Subcutaneous abdominal adipose tissue (tissue), 5 donors: ENCODE results near the gene GFPT2.

Experiments used
- H3K27ac ChIP-seq: one replicate; pipeline ENCODE4 v1.7.0; 2013; ENCODE audit warnings: low read depth, mild to moderate bottlenecking, inconsistent platforms, low read length, moderate library complexity
- H3K27me3 ChIP-seq, 5 donors: one replicate each; pipeline ENCODE4 v1.7.0; 2013; ENCODE audit warnings: low read length in 5 of 5, inconsistent platforms in 1 of 5; ENCODE audit not compliant: control insufficient read depth in 5 of 5, insufficient read depth in 4 of 5
- H3K36me3 ChIP-seq, 5 donors: one replicate each; pipeline ENCODE4 v1.7.0; 2013; ENCODE audit warnings: low read length in 5 of 5; ENCODE audit not compliant: control insufficient read depth in 5 of 5, insufficient read depth in 5 of 5
- H3K4me1 ChIP-seq, 5 donors: one replicate each; pipeline ENCODE4 v1.7.0; 2013; ENCODE audit warnings: low read length in 5 of 5, mild to moderate bottlenecking in 3 of 5, moderate library complexity in 1 of 5; ENCODE audit not compliant: control insufficient read depth in 5 of 5, insufficient read depth in 5 of 5
- H3K4me3 ChIP-seq, 5 donors: one replicate each; pipeline ENCODE4 v1.7.0; 2013; ENCODE audit warnings: low read length in 5 of 5, low read depth in 1 of 5
- H3K9ac ChIP-seq, 5 donors: one replicate each; pipeline ENCODE4 v1.7.0; 2013; ENCODE audit warnings: low read length in 5 of 5, mild to moderate bottlenecking in 4 of 5, moderate library complexity in 3 of 5
- H3K9me3 ChIP-seq, 5 donors: one replicate each; pipeline ENCODE4 v1.7.0; 2013; ENCODE audit warnings: low read length in 5 of 5; ENCODE audit not compliant: control insufficient read depth in 5 of 5
- donor health status: healthy.
- donor health status: healthy.
- donor health status: healthy.
- donor health status: healthy.
- donor health status: healthy.

The GFPT2 gene

DNA sequence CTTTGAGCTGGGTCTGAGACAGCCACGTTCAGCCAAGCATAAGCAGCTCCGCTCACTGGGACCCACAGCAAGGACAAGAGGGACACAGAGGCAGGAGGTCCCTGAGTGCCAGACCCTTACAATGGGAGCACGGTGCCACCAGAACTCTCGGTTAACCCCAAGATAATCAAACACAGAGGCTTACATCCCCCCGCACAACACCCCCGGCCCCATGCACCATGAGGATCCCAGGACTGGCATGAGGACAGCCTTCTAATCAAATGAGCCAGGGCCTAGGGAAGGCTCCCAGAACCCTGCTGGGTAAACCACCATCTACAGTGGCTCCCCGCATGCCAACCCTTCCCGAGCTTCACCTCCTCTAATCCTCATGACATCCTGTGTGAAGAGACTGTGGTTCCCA, 7.4 kb downstream of the GFPT2 start:
- Histone ChIP-seq H3K27ac (no peak overlapping the region), H3K4me3 (no peak overlapping the region), H3K36me3 (no peaks in the 10 kb centered on the region), H3K9me3 (no peaks in the 10 kb centered on the region), H3K27me3 (peaks cover 0 to 5% (median 3%) of the 10 kb centered on the region in 5 donors), H3K4me1 (peaks cover 5 to 26% (median 18%) of the 10 kb centered on the region in 5 donors), H3K9ac (no peak overlapping the region)

DNA sequence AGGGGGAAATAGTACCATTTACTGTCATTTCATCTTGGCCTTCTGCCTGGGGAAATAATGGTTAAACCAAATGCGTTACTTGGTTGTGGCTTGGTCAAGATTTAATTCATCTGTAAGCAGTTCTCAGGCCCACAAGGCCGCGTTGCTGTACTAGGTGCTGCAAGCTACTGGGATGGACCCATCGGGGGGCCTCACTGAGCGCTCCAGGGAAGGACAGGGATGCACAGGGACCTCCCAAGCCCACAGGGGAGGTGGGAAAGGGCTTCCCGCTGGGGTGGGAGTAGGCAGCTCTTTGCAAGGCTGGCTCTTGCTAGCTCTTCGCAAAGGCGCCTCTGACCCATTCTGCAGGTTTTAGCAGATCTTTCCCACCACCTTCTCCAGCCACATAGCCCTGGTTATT, 8.0 kb downstream of the GFPT2 start:
- H3K9me3 ChIP-seq: no peaks in the 10 kb centered on the region
- peaks cover 6 to 26% (median 13%) of the 10 kb centered on the region in 5 donors for H3K4me1 ChIP-seq
- no peak overlapping the region for H3K4me3 ChIP-seq
- no peak overlapping the region for H3K27ac ChIP-seq
- no peaks in the 10 kb centered on the region for H3K36me3 ChIP-seq
- H3K27me3 ChIP-seq: peaks cover 0 to 5% (median 3%) of the 10 kb centered on the region in 5 donors
- no peak overlapping the region for H3K9ac ChIP-seq

DNA sequence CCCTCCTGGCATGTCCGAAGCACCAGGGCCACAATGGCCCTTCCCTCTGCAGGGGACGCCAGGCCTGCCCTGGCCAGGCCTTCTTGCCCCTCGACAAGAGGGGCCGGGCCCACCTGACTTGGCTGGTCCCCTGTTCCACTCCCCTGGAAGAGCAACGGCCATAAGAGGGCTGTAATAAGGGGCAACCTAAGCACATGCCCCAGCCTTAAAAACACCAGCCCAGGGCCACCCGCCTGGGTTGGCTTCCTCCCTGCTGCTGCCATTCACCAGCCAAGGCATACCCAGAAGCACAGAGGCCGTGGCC, 8.5 kb downstream of the GFPT2 start:
- H3K27ac ChIP-seq: no peak overlapping the region
- H3K36me3 ChIP-seq: no peaks in the 10 kb centered on the region
- H3K4me1 ChIP-seq: peaks cover 6 to 29% (median 13%) of the 10 kb centered on the region in 5 donors
- no peaks in the 10 kb centered on the region for H3K9me3 ChIP-seq
- H3K4me3 ChIP-seq: no peak overlapping the region
- peaks cover 0 to 5% (median 3%) of the 10 kb centered on the region in 5 donors for H3K27me3 ChIP-seq
- H3K9ac ChIP-seq: no peak overlapping the region

DNA sequence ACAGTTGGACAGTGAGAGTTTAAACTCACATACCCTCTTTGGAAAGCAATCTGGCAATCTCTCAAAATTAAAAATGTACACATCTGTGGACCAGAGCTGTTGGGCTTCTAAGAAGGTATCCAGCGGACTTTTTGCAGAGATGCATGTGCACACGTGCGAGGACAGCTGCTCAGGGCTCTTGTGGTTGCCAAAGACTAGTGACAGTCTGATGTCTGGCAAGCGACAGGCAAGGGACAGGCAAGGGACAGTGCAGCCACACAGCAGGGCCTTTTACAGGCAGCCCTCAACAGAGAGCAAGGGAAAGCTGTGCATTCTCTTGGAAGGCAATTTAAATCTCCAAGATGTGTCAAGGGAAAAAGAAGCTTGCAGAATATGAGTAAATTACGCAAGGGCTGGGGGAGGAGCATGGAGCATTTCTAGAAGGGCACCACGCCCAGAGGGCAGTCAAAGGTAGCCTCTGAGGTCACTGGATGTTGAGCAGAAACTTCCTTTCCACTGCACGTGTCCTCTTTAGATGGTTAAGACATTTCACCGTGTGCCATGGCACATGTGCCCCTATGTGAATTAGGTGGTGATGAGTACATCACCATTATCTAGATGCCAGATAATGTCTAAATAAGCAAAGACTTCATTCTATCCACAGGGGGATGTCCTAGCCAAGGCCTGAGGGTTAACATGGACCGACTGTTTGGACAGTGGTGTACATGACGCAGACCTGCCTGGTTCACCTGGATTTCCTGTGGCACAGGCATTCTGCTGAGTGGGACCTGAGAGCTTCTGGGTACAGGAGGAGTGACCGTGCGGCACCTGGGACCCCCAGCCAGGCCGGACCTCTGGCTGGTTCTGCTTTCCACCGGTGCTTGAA, 9.1 kb downstream of the GFPT2 start:
- H3K27ac ChIP-seq: peak overlapping the region; percentile 20
- no peak overlapping the region for H3K4me3 ChIP-seq
- H3K36me3 ChIP-seq: no peaks in the 10 kb centered on the region
- H3K4me1 ChIP-seq: peaks cover 6 to 32% (median 13%) of the 10 kb centered on the region in 5 donors
- H3K9me3 ChIP-seq: no peaks in the 10 kb centered on the region
- H3K27me3 ChIP-seq: peaks cover 0 to 6% (median 4%) of the 10 kb centered on the region in 5 donors
- no peak overlapping the region for H3K9ac ChIP-seq

GRCh38 chr5:180343110-180343830, 9.9 kb downstream of the GFPT2 start:
- Histone ChIP-seq H3K4me3 (no peak overlapping the region), H3K9ac (no peak overlapping the region), H3K27ac (peak overlapping the region; percentile 20), H3K9me3 (no peaks in the 10 kb centered on the region), H3K27me3 (peaks cover 0 to 6% (median 5%) of the 10 kb centered on the region in 5 donors), H3K4me1 (peaks cover 6 to 30% (median 13%) of the 10 kb centered on the region in 5 donors), H3K36me3 (peaks cover 0 to 2% (median 0%) of the 10 kb centered on the region in 5 donors)

DNA sequence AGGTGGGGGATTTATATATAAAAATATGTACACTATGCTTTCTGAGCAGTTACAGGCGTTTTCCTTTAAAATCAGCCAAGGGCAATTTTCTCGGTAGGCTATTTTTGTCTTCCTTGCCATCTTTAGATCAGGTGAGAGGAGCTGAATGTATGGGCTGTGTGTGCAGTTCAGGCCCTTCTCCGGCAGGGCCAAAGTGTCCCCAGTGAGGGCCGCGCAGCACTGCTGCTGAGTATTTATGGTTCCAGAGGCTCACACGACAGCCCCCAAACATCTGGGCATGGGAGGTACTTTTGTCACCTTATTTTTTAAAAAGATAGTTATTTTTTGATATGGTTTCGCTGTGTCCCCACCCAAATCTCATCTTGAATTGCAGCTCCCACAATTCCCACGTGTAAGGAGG, 11.5 kb downstream of the GFPT2 start:
- no peak overlapping the region for H3K4me3 ChIP-seq
- no peaks in the 10 kb centered on the region for H3K9me3 ChIP-seq
- H3K27me3 ChIP-seq: peaks cover 0 to 6% (median 5%) of the 10 kb centered on the region in 5 donors
- H3K9ac ChIP-seq: no peak overlapping the region
- peaks cover 0 to 6% (median 3%) of the 10 kb centered on the region in 5 donors for H3K36me3 ChIP-seq
- no peak overlapping the region for H3K27ac ChIP-seq
- H3K4me1 ChIP-seq: peaks cover 4 to 25% (median 13%) of the 10 kb centered on the region in 5 donors

- Histone ChIP-seq H3K9me3 (no peaks in the 10 kb centered on the region), H3K27ac (no peak overlapping the region)
Observed at GRCh38 chr5:180340856-180341255, 12.3 kb downstream of the GFPT2 start.

DNA sequence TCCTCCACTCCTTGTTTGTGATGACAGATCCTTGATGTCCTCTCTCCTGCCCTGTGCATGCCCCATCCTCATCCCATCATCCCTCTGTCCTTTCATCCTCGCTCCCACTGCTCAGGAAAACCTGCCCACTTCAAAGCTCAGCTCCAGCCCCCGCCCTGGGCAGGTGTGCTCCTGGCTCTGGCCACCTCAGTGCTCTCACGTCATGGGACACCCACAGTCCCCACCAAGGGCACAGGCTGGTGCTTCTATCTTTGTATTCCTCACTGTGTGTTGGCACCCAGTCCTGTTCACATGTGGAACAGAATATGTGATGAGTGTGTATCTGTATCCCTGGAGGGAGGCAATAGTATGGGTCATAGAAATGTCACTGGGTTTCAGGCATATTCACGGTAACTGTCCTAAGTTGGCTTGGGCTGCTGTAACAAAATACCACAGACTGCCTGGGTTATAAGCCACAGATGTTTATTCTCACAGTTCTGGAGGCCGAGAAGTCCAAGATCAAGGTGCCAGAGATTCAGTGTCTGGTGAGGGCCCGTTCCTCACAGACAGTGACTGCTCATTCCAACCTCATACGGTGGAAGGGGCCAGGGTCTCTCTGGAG, 13.5 kb downstream of the GFPT2 start:
- no peak overlapping the region for H3K4me3 ChIP-seq
- H3K27ac ChIP-seq: no peak overlapping the region

More at GRCh38 chr5:180340856-180341255, 12.3 kb downstream of the GFPT2 start:
- H3K27me3 ChIP-seq: peaks cover 0 to 6% (median 4%) of the 10 kb centered on the region in 5 donors
- peaks cover 0 to 13% (median 7%) of the 10 kb centered on the region in 5 donors for H3K36me3 ChIP-seq
- no peak overlapping the region for H3K4me3 ChIP-seq
- no peak overlapping the region for H3K9ac ChIP-seq
- peaks cover 4 to 25% (median 13%) of the 10 kb centered on the region in 5 donors for H3K4me1 ChIP-seq

DNA sequence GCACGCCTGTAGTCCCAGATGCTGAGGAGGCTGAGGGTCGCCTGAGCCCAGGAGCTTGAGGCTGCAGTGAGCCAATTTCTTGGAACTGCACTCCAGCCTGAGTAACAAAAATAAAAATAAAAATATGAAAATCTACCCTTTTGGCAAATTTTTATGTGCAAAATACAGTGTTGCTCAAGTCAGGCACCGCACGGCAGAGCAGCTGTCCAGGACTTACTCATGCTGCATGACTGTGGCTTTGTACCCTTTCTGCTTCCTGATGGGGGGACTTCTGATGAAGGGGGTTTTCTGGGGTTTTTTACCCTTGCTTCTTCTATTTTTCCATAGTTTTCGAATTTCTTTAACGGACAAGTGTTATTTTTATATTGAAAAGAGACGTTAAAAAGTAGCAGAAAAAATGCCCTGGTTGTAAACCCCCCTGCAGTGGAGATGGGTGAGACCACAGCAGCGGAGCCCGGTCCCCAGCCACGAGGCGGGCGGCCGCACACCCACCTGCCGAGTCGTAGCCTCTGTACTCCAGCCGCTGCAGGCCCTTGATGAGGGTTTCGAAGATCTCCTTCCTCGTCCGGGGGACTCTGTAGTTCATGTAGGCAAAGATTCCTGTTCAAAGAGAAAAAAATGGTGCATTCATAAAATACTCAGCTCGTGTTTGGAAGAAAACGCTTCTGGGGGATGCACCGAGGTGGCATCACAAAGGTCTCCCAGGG, 15.0 kb downstream of the GFPT2 start:
- H3K4me3 ChIP-seq: no peak overlapping the region
- no peak overlapping the region for H3K9ac ChIP-seq
- H3K36me3 ChIP-seq: peaks cover 0 to 30% (median 13%) of the 10 kb centered on the region in 5 donors
- H3K27ac ChIP-seq: no peak overlapping the region
- H3K9me3 ChIP-seq: no peaks in the 10 kb centered on the region
- H3K27me3 ChIP-seq: peaks cover 0 to 16% (median 3%) of the 10 kb centered on the region in 5 donors
- H3K4me1 ChIP-seq: peaks cover 0 to 14% (median 7%) of the 10 kb centered on the region in 5 donors

More for the DNA sequence above, 13.5 kb downstream of the GFPT2 start:
- Histone ChIP-seq H3K9ac (no peak overlapping the region), H3K36me3 (peaks cover 0 to 25% (median 13%) of the 10 kb centered on the region in 5 donors), H3K9me3 (no peaks in the 10 kb centered on the region), H3K27me3 (peaks cover 0 to 9% (median 4%) of the 10 kb centered on the region in 5 donors), H3K4me1 (peaks cover 6 to 25% (median 13%) of the 10 kb centered on the region in 5 donors)
